Fibroblast of skin of scalp (primary cell): ENCODE measurements around the gene MTHFD2L.

Experiments
- DNase-seq: peaks from one replicate; pipeline ENCODE4 v3.0.0-alpha.2; 2013

MTHFD2L gene

DNA sequence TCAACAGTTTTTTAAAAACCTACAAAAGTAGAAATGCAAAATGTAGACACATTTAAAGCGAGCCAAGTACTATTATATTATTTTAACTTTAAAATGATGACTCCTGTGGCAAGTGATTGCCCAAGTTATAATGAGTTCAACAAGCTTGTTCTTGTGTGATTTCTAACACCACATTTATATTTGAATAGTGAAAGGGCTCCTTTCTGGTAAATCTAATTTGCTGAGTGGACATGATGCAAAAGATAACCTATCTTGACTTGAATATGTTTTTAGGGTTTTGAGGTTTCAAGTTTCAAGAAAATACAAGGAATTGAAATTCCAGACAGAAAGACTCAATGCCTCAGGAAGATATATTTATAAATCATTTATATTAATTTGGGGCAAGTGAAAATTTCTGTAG, 149.3 kb downstream of the MTHFD2L start:
- no peak for DNase-seq

GRCh38 chr4:74308215-74308614, 150.3 kb downstream of the MTHFD2L start, which contains the start of gene EPGN:
Gene EPGN, plus strand, starts transcription at chr4:74308470. Its CDS starts 64 bp downstream, at chr4:74308534.
- DNase-seq, result peak; percentile 41

- DNase-seq, result no peak
Measured at GRCh38 chr4:74309223-74309622, 151.3 kb downstream of the MTHFD2L start.

DNA sequence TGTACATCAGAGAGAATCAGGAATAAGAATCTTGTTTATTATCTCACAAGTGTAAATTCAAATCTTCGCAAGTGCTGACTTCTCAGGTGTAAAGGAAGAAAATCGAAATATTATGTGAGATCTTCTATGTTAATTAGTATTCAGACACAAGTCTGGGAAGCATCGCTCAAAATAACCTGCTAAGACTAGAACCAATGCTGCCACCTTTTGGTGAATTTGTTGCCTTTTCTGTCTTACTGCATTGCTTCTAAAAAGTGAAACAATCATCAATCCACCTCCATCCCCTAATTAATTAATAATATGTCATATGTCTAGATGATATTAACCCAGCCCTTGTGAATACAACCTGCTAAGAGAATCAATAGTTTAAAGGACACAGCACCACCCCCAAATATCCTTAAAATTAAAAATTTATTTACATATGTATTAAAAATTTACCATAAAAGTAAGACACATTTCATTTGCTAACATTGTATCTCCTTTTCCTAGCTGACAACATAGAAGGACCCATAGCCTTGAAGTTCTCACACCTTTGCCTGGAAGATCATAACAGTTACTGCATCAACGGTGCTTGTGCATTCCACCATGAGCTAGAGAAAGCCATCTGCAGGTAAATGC, 153.9 kb downstream of the MTHFD2L start:
- DNase-seq, result peak; percentile 68

DNA sequence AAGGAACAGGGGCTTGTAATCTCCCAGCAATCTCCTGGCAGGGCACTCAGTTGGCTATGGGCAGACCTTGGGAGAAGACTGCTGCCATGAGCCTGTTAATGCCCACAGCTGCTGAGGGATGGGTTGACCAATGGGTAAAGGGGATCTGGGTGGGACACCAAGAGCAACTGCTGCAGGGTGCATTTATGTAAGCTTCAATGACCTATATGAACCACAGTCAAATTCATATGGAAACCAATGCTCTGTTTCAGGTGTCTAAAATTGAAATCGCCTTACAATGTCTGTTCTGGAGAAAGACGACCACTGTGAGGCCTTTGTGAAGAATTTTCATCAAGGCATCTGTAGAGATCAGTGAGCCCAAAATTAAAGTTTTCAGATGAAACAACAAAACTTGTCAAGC, 156.4 kb downstream of the MTHFD2L start:
- DNase-seq, result no peak

GRCh38 chr4:74314944-74315343, 157.0 kb downstream of the MTHFD2L start:
- no peak for DNase-seq

GRCh38 chr4:74315376-74315775, 157.5 kb downstream of the MTHFD2L start:
- no peak for DNase-seq

DNA sequence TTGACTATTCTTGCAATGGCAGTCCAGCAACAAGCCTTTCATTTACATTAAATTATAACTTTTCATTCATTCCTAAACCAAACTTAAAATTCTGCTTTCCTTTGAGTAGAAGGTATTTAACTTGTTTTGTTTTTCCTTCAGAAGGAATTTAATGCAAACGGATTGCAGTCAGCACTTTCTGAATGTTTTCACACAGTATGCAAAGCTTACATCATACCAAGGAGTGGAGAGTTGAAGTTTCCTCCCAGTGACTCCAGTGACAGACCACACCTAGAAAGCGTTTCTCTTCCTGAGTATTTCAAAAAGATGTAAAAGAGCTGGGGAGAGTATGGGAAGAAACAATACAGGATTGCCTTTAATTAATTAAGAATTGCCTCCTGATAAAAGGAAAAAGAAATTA, 158.5 kb downstream of the MTHFD2L start:
- peak; percentile 52 for DNase-seq

DNA sequence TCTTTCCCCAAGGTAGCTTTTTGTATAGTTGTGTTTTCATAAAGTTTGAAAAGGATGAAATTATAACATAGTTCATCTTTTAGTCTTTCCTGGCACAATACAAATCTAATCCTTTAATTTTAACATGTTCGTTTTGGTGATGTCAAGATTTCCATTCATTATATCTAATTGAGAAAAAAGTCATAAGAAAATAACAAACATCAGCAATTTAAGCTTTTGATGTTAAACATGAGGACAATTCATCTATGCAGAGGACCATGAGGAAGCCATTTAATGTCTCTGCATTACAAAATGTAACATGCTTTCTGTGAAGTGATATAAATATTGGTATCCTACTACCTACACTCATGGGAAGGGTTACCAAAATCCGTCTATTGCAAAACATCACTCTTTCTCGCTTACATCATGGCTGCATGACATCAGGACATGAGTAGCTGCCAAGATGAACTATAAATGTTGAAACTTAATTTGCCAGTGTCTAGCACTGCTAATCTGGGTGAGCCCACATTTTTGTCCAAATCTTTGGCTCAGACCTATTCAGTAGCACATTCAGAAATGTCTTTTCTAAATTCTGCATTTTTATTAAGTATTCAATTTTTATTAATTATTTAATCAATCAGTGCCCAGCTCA, 159.8 kb downstream of the MTHFD2L start:
- DNase-seq, result no peak

DNA sequence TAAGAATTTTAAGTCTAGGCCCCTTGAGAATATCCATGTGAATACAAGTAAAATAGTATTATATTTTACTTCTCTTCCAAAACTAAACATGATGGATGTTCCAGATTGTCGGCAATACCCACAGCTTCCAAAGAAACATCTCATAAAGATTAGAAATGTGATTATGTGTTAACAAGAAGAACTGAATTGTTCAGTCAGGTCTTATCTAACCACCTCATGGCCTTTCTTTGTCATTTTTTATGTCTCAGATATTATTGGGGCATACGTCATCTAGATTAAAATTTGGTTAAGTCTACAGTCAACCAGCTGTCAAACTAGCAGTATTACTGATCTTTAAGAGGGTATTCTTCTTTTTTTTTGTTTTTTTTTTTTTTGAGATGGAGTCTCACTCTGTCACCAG, 160.4 kb downstream of the MTHFD2L start:
- no peak for DNase-seq

DNA sequence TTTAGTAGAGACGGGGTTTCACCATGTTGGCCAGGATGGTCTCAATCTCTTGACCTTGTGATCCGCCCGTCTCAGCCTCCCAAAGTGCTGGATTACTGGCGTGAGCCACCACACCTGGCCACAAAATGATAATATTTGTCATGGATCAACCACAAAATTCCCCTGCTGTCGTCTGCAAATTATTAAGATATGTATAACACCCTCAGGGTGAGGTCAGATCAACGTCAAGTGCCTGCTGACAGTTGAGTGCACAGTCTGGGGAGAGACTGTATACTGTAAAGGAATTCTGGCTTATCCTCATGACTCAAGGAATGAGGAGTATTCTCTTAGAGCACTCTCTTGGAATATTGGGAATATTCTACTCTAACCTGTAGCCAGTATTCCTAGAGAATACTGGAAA, 161.6 kb downstream of the MTHFD2L start:
- peak; percentile 49 for DNase-seq

GRCh38 chr4:74320559-74321118, 162.7 kb downstream of the MTHFD2L start:
- DNase-seq, result peak; percentile 58

GRCh38 chr4:74322301-74322700, 164.4 kb downstream of the MTHFD2L start:
- DNase-seq, result no peak

DNA sequence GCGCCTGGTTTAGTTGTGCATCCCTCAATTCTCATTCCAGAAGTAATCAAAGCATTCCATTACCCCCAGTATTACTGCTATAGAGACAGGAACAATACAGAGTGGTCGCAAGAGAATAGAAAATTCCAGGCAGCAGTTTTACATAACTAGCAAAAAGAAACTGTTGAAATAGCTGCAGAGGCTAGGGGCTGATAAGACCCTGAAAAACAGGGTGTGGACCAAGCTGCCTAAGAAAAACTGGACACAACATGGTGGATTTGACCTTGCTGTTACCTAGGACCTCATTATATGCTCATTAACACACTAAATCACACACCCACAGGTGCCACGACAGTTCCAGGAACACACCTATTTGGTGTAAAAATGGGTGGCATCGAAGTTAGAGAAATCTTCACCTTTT, 165.7 kb downstream of the MTHFD2L start:
- DNase-seq, result no peak

DNA sequence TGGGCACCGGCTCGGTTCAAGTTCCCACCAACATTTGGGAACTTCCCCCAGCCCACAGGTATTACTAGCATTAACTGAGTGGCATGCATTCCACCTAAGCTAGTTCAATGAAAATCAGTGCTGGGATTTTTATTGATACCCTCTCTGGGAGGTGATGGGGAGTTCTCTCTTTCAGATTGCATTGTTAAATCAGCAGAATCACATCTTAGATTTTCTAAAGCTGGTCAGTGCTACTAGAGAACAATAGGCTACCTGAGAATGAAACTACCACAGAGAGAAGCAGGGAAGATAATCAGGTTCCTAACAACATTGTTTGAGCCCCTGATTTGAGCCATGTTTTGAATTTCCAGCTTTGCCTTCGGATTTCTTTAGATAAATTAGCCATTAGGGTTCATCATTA, 166.3 kb downstream of the MTHFD2L start:
- DNase-seq, result no peak

GRCh38 chr4:74325886-74326285, 168.0 kb downstream of the MTHFD2L start:
- no peak for DNase-seq

- DNase-seq, result peak; percentile 27
Measured at GRCh38 chr4:74327762-74328161, 169.8 kb downstream of the MTHFD2L start.

- no peak for DNase-seq
Measured at GRCh38 chr4:74328501-74328900, 170.6 kb downstream of the MTHFD2L start.

GRCh38 chr4:74329307-74329706, 171.4 kb downstream of the MTHFD2L start:
- no peak for DNase-seq

- DNase-seq, result peak; percentile 6
Measured at GRCh38 chr4:74330295-74330750, 172.4 kb downstream of the MTHFD2L start.

DNA sequence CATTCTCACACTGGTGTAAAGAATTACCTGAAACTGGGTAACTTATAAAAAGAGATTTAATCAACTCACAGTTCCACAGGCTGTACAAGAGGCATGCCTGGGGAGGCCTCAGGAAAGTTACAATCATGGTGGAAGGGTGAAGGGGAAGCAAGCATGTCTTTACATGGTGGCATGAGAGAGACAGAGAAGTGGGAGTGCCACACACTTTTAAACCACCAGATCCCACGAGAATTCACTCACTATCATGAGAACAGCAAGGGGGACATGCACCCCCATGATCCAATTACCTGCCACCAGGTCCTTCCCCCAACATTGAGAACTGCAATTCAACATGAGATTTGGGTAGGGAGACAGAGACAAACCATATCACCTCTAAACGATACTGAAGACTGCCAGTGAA, 173.3 kb downstream of the MTHFD2L start:
- no peak for DNase-seq

DNA sequence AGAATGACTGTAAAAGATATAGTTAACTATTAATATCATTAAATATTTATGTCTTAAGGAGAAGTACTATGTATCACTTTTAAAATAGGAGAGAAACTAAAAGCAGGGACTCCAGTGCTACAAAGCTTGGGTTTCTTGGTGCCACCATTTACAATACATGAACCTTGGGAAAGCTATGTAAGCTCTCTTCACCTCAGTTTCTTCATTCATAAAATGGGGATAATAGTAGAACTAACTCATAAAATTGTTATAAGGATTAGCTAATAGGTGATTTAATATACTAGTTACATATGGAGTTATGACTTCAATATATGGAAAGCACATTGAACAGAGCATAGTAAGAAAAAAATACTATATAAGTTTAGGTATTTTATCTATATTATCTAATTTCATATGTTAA, 174.0 kb downstream of the MTHFD2L start:
- DNase-seq, result no peak

DNA sequence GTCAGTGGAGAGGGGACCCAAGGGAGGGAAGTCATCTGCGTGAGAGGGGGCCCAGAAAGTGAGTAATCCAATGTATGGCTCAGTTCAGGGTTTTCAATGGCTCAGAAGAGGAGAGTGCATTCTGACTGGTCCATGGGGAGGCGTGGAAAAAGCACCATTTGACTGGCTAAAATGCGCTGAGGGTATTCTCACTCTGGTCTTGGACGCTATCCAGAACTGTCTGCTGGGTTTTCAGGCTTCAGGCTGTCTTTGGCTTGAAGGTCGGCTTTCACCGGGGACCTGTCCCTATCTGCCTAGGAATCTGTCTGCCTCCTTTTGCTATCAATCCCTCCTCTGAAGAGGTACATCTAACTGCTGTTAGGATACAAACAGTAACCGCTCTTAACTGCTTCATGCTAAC, 176.7 kb downstream of the MTHFD2L start:
- DNase-seq, result no peak

DNA sequence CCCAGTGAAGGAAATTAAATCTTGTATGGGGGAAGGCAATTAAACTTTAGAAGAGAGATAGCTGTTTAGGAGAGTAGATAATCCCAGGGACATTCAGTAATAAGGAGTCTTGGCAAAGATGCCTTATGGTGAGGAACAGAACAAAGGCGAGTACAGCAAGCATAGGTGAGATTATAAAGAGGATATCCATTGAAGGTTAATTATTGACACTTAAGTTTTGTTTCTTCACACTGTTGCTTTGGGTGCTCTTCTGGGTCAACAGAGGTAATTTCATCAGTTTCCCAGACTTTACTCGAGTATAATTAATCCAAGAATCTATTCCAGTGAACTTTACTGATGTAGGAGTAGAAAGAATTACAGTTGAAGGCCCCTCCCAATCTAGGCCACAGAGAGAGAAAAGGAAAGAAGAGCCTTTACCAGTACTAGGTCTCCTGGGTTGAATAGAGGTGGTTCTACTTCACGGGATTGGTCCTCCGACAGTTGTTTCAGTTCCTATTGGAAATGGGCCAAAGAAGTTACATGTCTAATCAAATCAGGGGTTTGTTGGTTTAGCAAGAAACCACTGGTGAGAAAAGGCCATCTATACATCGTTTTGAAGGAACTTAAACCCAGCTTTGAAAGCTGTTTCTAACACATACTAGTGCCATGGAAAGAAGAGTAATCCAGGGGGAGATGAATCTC, 177.6 kb downstream of the MTHFD2L start:
- DNase-seq, result no peak
